GM12892 (cell line): ENCODE measurements around the gene MLXIP.

Source experiments
- POLR2A ChIP-seq: IDR thresholded peaks from 2 replicates; pipeline ENCODE4 v1.6.1; 2011; ENCODE audit warnings: low read depth, low read length, control low read depth
- TAF1 ChIP-seq: IDR thresholded peaks from 2 replicates; pipeline ENCODE4 v1.6.1; 2011; ENCODE audit warnings: low read depth, mild to moderate bottlenecking, control low read depth, low read length, borderline replicate concordance

- TF ChIP-seq POLR2A (no peak), TAF1 (no peak)
Measured at GRCh38 chr12:122057769-122058168, 20.8 kb upstream of the MLXIP start.
